ENCODE measurements around the gene DMD.

DNA sequence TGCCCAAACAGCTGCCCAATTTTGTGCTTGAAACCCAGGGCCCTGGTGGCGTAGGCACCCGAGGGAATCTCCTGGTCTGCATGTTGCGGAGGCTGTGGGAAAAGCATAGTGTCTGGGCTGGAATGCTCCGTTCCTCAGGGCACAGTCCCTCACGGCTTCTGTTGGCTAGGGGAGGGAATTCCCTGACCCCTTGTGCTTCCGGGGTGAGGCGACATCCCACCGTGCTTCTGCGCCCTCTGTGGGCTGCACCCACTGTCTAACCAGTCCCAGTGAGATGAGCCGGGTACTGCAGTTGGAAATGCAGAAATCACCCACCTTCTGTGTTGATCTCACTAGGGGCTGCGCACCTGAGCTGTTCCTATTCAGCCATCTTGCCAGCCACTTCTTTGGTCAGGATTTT is 1740.1 kb downstream of the DMD start:
- no peak for TF ChIP-seq CTCF (IDR thresholded peaks at IDR 0.05)
- TF ChIP-seq, protein P1, sequence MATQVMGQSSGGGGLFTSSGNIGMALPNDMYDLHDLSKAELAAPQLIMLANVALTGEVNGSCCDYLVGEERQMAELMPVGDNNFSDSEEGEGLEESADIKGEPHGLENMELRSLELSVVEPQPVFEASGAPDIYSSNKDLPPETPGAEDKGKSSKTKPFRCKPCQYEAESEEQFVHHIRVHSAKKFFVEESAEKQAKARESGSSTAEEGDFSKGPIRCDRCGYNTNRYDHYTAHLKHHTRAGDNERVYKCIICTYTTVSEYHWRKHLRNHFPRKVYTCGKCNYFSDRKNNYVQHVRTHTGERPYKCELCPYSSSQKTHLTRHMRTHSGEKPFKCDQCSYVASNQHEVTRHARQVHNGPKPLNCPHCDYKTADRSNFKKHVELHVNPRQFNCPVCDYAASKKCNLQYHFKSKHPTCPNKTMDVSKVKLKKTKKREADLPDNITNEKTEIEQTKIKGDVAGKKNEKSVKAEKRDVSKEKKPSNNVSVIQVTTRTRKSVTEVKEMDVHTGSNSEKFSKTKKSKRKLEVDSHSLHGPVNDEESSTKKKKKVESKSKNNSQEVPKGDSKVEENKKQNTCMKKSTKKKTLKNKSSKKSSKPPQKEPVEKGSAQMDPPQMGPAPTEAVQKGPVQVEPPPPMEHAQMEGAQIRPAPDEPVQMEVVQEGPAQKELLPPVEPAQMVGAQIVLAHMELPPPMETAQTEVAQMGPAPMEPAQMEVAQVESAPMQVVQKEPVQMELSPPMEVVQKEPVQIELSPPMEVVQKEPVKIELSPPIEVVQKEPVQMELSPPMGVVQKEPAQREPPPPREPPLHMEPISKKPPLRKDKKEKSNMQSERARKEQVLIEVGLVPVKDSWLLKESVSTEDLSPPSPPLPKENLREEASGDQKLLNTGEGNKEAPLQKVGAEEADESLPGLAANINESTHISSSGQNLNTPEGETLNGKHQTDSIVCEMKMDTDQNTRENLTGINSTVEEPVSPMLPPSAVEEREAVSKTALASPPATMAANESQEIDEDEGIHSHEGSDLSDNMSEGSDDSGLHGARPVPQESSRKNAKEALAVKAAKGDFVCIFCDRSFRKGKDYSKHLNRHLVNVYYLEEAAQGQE (IDR thresholded peaks at IDR 0.05; ENCODE audit: insufficient read depth in 1 of 2, low read depth in 2 of 2, low read length in 1 of 2), result no peak
- TF ChIP-seq POLR2AphosphoS5 (IDR thresholded peaks at IDR 0.05; ENCODE audit: low read depth, low read length), result no peak
- TF ChIP-seq TCF7L2 (IDR thresholded peaks at IDR 0.05; ENCODE audit: low read depth, low read length), result no peak

Measured in Panc1 (cell line).